ENCODE data around the gene PLEKHG1. TPM values are rescaled to one million over a fixed set of nuclear protein-coding genes. Genes with fewer than 3 reads are reported as not detected.

The PLEKHG1 gene
- total and polyA plus RNA-seq, 2 of the 13 experiments (the other 11 are each of a cell fraction or from before 2014, with no cell fraction given) = 0.03 to 0.04 TPM

DNA sequence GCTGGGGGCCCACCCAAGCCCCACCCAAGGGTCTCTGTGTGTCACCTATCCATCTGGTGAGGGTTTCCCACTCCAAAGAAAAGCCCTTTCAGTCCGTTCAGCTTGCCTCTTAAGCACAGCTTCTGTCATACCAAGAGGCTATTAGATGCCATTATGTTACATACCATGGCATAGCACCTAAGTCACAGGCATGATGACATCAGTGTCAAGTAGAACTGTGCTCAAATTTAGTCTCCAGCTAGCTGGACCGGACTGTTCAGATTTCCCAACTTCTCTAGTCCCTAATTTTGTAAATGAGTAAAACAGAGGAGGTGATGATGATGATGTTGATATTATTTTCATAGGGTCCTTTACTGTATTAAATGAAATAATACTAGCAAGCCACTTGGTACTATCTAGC is 19.2 kb upstream of the PLEKHG1 start:
- TF ChIP-seq, protein P1, sequence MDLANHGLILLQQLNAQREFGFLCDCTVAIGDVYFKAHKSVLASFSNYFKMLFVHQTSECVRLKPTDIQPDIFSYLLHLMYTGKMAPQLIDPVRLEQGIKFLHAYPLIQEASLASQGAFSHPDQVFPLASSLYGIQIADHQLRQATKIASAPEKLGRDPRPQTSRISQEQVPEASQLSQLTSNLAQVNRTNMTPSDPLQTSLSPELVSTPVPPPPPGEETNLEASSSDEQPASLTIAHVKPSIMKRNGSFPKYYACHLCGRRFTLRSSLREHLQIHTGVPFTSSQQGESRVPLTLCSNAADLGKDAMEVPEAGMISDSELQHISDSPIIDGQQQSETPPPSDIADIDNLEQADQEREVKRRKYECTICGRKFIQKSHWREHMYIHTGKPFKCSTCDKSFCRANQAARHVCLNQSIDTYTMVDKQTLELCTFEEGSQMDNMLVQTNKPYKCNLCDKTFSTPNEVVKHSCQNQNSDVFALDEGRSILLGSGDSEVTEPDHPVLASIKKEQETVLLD (CRISPR knock-in tag; IDR thresholded peaks at IDR 0.05; ENCODE audit: low read depth) = no peak
- no peak for TF ChIP-seq MTF1 (CRISPR knock-in tag; IDR thresholded peaks at IDR 0.05)
- 0 out of 2 replicates have a peak, but pooled peaks have one; percentile 5 for TF ChIP-seq CREB1 (IDR thresholded peaks at IDR 0.05)
- no peak for TF ChIP-seq CREB1 (CRISPR knock-in tag; IDR thresholded peaks at IDR 0.05)
- in situ Hi-C loops (cut with HindIII; ENCODE audit: extremely low pct_ligation_motif_present, low pct_unique_long_range_greater_than_20kb) (no loop called here), intact Hi-C loops (cut with micrococcal nuclease; ENCODE audit: unreplicated experiment) (no loop called here)
- Histone ChIP-seq H3K36me3 (replicated peaks in 1 of 2; ENCODE audit: control insufficient read depth in 1 of 2, insufficient read depth in 2 of 2, low read length in 2 of 2) (no peaks in the 10 kb centered on the region), H3K27ac (ENCODE audit: extremely low read length, insufficient read depth, low read length) (no peak overlapping the region), H3K4me2 (ENCODE audit: low read depth, low read length) (no peak overlapping the region), H3K4me3 (replicated peaks in 1 of 3; ENCODE audit: insufficient read depth in 1 of 3, low read depth in 2 of 3, low read length in 3 of 3) (no peak overlapping the region), H3K27me3 (ENCODE audit: control insufficient read depth in 1 of 2, insufficient read depth in 2 of 2, low read length in 2 of 2) (no peaks in the 10 kb centered on the region), H3K9ac (ENCODE audit: insufficient read depth, low read depth, low read length) (no peak overlapping the region), H4K20me1 (ENCODE audit: insufficient read depth, low read length) (no peaks in the 10 kb centered on the region), H2AFZ (ENCODE audit: low read length) (no peak overlapping the region), H3K9me3 (ENCODE audit: low read length) (no peaks in the 10 kb centered on the region), H3K79me2 (ENCODE audit: insufficient read depth, low read length) (no peaks in the 10 kb centered on the region), H3K4me1 (ENCODE audit: insufficient read depth, low read length) (no peaks in the 10 kb centered on the region)
- no TSS peak for BruUV-seq (replicated peaks)
- ATAC-seq (no peak), DNase-seq (ENCODE audit: low spot score) (no peak), FAIRE-seq (no peak)
- 15% methylated on average over 2 of the region's 2 CpGs for WGBS (ENCODE audit: low lambda C conversion rate)
- ChIA-PET CTCF (ENCODE audit: low intra/inter-chr PET ratio, low total read pairs) (no interaction called here), POLR2A (no interaction called here)

DNA sequence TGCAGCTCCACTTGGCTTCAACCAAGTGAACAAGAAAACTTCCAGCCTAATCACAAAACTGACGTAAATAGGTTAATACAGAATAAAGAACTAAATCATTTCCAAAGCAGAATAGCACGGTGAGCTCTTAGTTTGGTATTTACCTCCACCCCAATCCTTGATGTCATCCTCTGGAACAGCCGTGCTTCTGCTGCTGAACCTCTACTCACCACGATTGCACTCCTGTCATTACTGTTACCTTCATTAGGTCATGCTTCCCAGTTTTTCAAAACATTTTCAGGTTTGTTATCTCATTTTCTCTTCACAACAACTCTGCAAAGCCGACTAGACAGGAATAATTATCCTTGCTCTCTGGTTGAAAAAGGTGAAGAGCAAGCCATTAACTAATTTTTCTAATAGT is 15.6 kb upstream of the PLEKHG1 start:
- BruUV-seq (replicated peaks) = no TSS peak
- no peak overlapping the region for H3K27ac ChIP-seq (ENCODE audit: extremely low read length, insufficient read depth, low read length)
- WGBS (ENCODE audit: low lambda C conversion rate) = 49% methylated on average over 5 of the region's 5 CpGs
- H3K4me1 ChIP-seq (ENCODE audit: insufficient read depth, low read length) = no peaks in the 10 kb centered on the region
- intact Hi-C loops (cut with micrococcal nuclease; ENCODE audit: unreplicated experiment) = no loop called here
- H2AFZ ChIP-seq (ENCODE audit: low read length) = no peak overlapping the region
- POLR2A ChIA-PET = no interaction called here
- H3K9ac ChIP-seq (ENCODE audit: insufficient read depth, low read depth, low read length) = no peak overlapping the region
- FAIRE-seq (no peak), ATAC-seq (no peak), DNase-seq (ENCODE audit: low spot score) (no peak)
- CTCF ChIA-PET (ENCODE audit: low intra/inter-chr PET ratio, low total read pairs) = no interaction called here
- no peaks in the 10 kb centered on the region for H3K36me3 ChIP-seq (replicated peaks in 1 of 2; ENCODE audit: control insufficient read depth in 1 of 2, insufficient read depth in 2 of 2, low read length in 2 of 2)
- in situ Hi-C loops (cut with HindIII; ENCODE audit: extremely low pct_ligation_motif_present, low pct_unique_long_range_greater_than_20kb) = no loop called here
- H3K79me2 ChIP-seq (ENCODE audit: insufficient read depth, low read length) = no peaks in the 10 kb centered on the region
- no peaks in the 10 kb centered on the region for H3K9me3 ChIP-seq (ENCODE audit: low read length)
- no peaks in the 10 kb centered on the region for H4K20me1 ChIP-seq (ENCODE audit: insufficient read depth, low read length)
- no peak overlapping the region for H3K4me2 ChIP-seq (ENCODE audit: low read depth, low read length)
- 0 out of 5 replicates have a peak, but pooled peaks cover 0 to 3% of the 10 kb centered on the region in 2 experiments for H3K27me3 ChIP-seq (ENCODE audit: control insufficient read depth in 1 of 2, insufficient read depth in 2 of 2, low read length in 2 of 2)
- H3K4me3 ChIP-seq (replicated peaks in 1 of 3; ENCODE audit: insufficient read depth in 1 of 3, low read depth in 2 of 3, low read length in 3 of 3) = no peak overlapping the region
- TF ChIP-seq, protein P2, sequence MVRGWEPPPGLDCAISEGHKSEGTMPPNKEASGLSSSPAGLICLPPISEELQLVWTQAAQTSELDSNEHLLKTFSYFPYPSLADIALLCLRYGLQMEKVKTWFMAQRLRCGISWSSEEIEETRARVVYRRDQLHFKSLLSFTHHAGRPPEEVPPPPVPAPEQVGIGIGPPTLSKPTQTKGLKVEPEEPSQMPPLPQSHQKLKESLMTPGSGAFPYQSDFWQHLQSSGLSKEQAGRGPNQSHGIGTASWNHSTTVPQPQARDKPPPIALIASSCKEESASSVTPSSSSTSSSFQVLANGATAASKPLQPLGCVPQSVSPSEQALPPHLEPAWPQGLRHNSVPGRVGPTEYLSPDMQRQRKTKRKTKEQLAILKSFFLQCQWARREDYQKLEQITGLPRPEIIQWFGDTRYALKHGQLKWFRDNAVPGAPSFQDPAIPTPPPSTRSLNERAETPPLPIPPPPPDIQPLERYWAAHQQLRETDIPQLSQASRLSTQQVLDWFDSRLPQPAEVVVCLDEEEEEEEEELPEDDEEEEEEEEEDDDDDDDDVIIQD (CRISPR knock-in tag; IDR thresholded peaks at IDR 0.05; ENCODE audit: low read depth) = no peak
- TF ChIP-seq, protein P3, sequence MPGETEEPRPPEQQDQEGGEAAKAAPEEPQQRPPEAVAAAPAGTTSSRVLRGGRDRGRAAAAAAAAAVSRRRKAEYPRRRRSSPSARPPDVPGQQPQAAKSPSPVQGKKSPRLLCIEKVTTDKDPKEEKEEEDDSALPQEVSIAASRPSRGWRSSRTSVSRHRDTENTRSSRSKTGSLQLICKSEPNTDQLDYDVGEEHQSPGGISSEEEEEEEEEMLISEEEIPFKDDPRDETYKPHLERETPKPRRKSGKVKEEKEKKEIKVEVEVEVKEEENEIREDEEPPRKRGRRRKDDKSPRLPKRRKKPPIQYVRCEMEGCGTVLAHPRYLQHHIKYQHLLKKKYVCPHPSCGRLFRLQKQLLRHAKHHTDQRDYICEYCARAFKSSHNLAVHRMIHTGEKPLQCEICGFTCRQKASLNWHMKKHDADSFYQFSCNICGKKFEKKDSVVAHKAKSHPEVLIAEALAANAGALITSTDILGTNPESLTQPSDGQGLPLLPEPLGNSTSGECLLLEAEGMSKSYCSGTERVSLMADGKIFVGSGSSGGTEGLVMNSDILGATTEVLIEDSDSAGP (CRISPR knock-in tag; IDR thresholded peaks at IDR 0.05; ENCODE audit: borderline replicate concordance) = no peak
- TF ChIP-seq, protein P4, sequence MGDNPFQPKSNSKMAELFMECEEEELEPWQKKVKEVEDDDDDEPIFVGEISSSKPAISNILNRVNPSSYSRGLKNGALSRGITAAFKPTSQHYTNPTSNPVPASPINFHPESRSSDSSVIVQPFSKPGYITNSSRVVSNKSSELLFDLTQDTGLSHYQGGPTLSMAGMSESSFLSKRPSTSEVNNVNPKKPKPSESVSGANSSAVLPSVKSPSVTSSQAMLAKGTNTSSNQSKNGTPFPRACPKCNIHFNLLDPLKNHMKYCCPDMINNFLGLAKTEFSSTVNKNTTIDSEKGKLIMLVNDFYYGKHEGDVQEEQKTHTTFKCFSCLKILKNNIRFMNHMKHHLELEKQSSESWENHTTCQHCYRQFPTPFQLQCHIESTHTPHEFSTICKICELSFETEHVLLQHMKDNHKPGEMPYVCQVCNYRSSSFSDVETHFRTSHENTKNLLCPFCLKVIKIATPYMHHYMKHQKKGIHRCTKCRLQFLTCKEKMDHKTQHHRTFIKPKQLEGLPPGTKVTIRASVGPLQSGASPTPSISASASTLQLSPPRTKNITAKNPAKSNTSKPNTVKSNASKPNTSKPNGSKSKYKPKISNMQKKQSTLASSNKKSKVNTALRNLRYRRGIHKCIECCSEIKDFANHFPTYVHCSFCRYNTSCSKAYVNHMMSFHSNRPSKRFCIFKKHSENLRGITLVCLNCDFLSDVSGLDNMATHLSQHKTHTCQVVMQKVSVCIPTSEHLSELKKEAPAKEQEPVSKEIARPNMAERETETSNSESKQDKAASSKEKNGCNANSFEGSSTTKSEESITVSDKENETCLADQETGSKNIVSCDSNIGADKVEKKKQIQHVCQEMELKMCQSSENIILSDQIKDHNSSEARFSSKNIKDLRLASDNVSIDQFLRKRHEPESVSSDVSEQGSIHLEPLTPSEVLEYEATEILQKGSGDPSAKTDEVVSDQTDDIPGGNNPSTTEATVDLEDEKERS (CRISPR knock-in tag; IDR thresholded peaks at IDR 0.05) = no peak
- TF ChIP-seq, protein P5, sequence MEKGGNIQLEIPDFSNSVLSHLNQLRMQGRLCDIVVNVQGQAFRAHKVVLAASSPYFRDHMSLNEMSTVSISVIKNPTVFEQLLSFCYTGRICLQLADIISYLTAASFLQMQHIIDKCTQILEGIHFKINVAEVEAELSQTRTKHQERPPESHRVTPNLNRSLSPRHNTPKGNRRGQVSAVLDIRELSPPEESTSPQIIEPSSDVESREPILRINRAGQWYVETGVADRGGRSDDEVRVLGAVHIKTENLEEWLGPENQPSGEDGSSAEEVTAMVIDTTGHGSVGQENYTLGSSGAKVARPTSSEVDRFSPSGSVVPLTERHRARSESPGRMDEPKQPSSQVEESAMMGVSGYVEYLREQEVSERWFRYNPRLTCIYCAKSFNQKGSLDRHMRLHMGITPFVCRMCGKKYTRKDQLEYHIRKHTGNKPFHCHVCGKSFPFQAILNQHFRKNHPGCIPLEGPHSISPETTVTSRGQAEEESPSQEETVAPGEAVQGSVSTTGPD (CRISPR knock-in tag; IDR thresholded peaks at IDR 0.05) = no peak
- no peak for TF ChIP-seq ZNF326 (CRISPR knock-in tag; IDR thresholded peaks at IDR 0.05; ENCODE audit: borderline replicate concordance)

Data from HepG2 (cell line).